H1 (cell line): ENCODE data around the gene ARHGAP21. TPM values are rescaled to one million over a fixed set of nuclear protein-coding genes. Genes with fewer than 3 reads are reported as not detected.

Experiments
- ASH2L ChIP-seq: fragments of 200-600, 300-600 bp; sonication (generic); IDR thresholded peaks from one replicate; pipeline ENCODE4 v1.7.1; 2017; ENCODE audit warnings: low read length
- CTCF ChIP-seq, 3 experiments: IDR thresholded peaks; 1 replicate in 2 of 3; 2 replicates in 1 of 3; pipeline versions ENCODE4 v1.5.1 to v1.6.1; 2011; ENCODE audit warnings: low read length in 3 of 3, mild to moderate bottlenecking in 3 of 3, inconsistent platforms in 2 of 3, low read depth in 1 of 3, moderate library complexity in 1 of 3; ENCODE audit not compliant: insufficient read depth in 1 of 3; ENCODE audit errors: control extremely low read depth in 1 of 3
- FOSL1 ChIP-seq: IDR thresholded peaks from 2 replicates; pipeline ENCODE4 v1.6.1; 2011; ENCODE audit warnings: mild to moderate bottlenecking, low read depth, low read length, moderate library complexity; ENCODE audit not compliant: insufficient read depth
- RBBP5 ChIP-seq: IDR thresholded peaks from 2 replicates; pipeline ENCODE4 v1.7.1; 2012; ENCODE audit warnings: low read depth, mild to moderate bottlenecking, inconsistent platforms, low read length, moderate library complexity, borderline replicate concordance
- SAP30 ChIP-seq: fragments of 300-600 bp; sonication (generic); IDR thresholded peaks from 2 replicates; pipeline ENCODE4 v1.7.1; 2012; ENCODE audit warnings: low read length, moderate library complexity, mild to moderate bottlenecking, inconsistent platforms; ENCODE audit not compliant: insufficient read depth, insufficient replicate concordance
- SIN3A ChIP-seq, 2 experiments: IDR thresholded peaks in 1 of 2; conservative IDR thresholded peaks in 1 of 2; 2 replicates each; pipeline ENCODE4 v1.6.1; 2011 to 2012; ENCODE audit warnings: low read length in 2 of 2, improper control_type of control experiment in 1 of 2, low read depth in 1 of 2, mild to moderate bottlenecking in 1 of 2
- SUZ12 ChIP-seq: fragments of 200-600 bp; sonication (generic); IDR thresholded peaks from 2 replicates; pipeline ENCODE4 v1.6.1; 2012; ENCODE audit warnings: mild to moderate bottlenecking, inconsistent platforms, low read length, moderate library complexity, mixed read lengths
- polyA plus RNA-seq, 7 experiments: library from polyadenylated mRNA; depleted of rRNA in 3 of 7; stranded (reverse) in 5 of 7; unstranded in 2 of 7; fragments of >200 nt in 5 of 7; fragments of 200-250 nt in 2 of 7; gene quantifications; 1 replicate in 5 of 7; 2 replicates in 1 of 7; 4 replicates in 1 of 7; pipeline versions ENCODE4 v1.2.1 to v1.2.3, GENCODE V29; 2011 to 2013; ENCODE audit warnings: missing spikeins in 2 of 7, mixed read lengths in 2 of 7
- total RNA-seq: library from RNA; stranded (reverse); fragmentation: NEBNext Ultra II Directional; extraction: Animal tissue kit (Norgen Biotek cat#: 25700); gene quantifications from 2 replicates; pipeline ENCODE4 v1.2.1, GENCODE V29; 2021

ARHGAP21 gene
- total and polyA plus RNA-seq, 2 of the 8 experiments (the other 6 are each of a cell fraction or from before 2014, with no cell fraction given), result 14.4 to 35.3 TPM

- TF ChIP-seq CTCF (IDR thresholded peaks at IDR 0.05; ENCODE audit: control extremely low read depth in 1 of 3, insufficient read depth in 1 of 3, low read depth in 1 of 3, low read length in 3 of 3) (peak in 1 of 3 experiments; percentile 6; a peak in 1 of 4 replicates), ASH2L (no peak), SUZ12 (peak; percentile 50; the same call in 1 of the 2 replicates), FOSL1 (no peak), RBBP5 (0 out of 2 replicates have a peak, but pooled peaks have one; percentile 63), SAP30 (peak; percentile 61), SIN3A (conservative IDR thresholded peaks at IDR 0.05 in 1 of 2, IDR thresholded peaks at IDR 0.05 in 1 of 2; ENCODE audit: low read depth in 1 of 2, low read length in 2 of 2) (0 out of 4 replicates have a peak, but pooled peaks of 1 of the 2 experiments have one; percentile 22)
Measured at GRCh38 chr10:24723788-24724380, at the start of gene ARHGAP21 (continued).
